T-helper 1 cell treated with Interleukin-12 subunit alpha and Interleukin-12 subunit beta and Interleukin-4 antibody, amounts not matched to agents 30 ng/mL and 1 ng/mL, for 36 hours (primary cell): ENCODE measurements around the gene KANSL3. TPM values are rescaled to one million over a fixed set of nuclear protein-coding genes. Genes with fewer than 3 reads are reported as not detected.

Experiments used
- intact Hi-C: fragments of 100-400 bp; cut with micrococcal nuclease; formaldehyde crosslinking; loops from one replicate; pipeline ENCODE4 v1.15.1; 2024
- total RNA-seq: library from RNA; stranded (reverse); gene quantifications from 2 replicates; pipeline ENCODE4 v1.2.3, GENCODE V29; 2022

KANSL3 gene
- total RNA-seq, 1 donor from 2014 or later: 66.0 TPM

DNA sequence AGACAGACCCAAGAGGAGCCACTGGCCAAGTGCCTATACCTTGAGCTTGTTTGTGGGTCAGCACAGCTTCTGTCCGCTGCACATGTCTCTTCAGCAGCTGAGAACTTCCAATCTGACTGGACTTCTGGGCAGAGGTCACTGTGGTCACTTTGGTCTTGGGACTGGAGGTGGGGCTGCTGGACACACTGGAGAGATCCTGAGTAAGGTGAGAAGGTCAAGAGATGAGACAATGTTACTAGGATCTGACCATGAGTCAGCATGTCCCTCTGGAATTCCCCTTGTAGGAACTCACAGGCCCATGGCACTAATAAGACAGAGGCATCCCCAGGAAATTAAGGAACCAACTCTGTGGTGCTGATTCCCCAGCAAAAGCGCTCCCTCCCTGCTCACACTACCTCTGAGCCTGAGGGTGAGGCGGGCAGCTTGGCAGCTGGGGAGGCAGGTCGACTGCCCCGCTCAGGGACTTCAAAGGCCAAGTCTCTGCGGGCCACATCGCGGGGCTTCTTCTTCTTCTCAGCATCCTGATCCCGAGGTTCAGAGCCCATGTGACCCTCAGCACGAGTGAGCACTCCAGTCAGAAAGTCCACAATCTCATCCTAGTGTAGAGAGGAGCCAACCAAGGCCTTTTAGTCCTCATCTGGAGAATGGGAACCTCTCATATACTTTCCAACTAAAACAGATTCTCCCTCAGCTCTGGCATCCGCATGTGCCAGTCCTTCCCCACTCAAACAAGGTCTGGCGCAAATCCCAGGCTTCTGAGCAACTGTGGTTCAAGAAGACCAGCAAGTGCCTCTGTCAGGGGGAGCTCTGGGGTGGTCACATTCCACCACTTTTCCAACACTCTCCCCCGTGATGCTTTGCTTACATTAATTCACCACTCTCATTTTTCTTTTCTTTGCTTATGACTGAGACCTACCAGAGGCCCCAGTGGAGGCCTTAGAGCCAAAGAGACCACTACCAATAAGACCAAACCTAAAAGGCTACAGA is 29.4 kb downstream of the KANSL3 start:
- intact Hi-C loops: no loop called here

DNA sequence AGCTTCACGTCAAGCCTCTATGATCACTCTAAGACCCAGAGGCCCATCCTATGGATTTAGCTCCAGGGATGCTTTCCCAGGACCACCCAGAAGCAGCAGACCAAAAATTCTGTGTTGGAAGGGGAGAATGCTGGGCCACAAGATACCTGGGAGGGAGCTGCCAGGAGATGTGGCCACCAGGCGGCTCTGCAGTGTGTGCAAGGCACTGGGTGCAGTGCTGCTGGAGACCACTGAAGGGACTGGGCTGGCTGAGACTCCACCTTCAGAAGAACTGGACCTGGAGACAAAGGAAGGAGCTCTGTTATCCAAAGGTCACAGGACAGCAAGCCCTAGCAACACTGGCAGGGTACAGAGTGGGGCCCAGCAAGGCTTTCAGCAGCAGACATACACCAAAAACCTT is 34.0 kb downstream of the KANSL3 start:
- intact Hi-C loops: no loop called here

DNA sequence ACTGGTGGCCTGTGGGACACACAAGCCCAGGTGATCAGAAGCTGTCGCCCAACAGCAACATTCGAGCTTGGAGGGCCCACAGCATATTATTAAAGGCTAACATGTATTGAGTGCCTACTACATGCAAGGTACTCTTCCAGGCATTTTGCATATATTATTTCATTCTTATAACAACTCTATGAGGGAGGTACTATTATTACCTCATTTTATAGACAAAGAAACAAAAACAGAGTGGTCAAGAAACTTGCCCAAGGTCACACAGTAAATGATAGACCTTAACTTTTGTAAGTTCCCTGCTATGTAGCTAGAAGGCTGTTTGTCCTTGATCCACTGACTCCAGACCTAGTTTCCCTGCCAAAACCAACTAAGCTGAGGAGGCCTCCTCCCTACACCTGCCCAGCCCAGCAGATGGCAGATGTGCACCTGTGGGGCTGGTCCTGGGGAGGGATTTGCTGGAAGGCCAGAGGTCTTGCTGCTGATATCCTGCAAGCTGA is 35.7 kb downstream of the KANSL3 start:
- intact Hi-C loops: no loop called here

DNA sequence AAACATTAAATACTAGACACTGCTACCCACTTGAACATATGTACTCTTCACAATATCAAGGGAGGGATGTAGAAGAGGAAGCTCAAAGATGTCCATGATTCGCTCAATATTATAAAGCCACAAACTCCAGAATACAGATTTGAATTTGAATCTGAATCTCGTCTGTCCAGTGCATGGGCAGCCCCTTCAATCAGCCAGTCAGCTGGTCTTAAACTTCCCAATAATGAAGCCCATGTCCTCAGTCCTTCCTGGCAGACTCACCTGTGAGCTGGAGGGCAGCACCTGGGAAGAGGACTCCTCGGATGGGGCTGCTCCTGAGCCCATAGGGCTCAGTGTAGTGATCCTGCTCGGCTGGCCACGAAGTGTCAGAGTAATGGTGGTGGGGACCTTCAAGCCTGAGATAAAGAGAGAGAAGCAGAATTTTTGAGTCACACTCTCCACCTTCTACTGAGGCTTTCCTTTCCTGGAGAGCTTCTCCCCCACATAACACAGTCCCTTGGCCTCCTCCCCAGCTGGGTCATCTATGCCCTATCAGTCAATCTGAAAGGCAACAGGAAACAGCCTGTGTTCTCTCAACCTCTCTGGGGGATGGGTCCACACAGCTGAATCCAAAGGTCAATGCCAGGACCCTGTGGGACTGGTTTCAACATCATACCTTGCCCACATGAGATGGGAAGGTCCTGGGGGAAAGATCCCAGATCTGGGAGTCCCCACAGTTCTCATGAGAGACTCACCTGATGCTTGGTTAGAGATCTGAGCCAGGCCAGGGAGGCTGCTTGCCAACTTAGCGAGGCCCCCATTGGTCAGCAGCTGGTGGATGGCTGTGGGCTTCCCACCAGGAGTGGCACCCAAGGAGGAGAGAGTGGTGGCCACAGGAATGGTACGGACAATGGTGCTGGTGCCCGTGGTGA is 36.5 kb downstream of the KANSL3 start:
- intact Hi-C loops: no loop called here

DNA sequence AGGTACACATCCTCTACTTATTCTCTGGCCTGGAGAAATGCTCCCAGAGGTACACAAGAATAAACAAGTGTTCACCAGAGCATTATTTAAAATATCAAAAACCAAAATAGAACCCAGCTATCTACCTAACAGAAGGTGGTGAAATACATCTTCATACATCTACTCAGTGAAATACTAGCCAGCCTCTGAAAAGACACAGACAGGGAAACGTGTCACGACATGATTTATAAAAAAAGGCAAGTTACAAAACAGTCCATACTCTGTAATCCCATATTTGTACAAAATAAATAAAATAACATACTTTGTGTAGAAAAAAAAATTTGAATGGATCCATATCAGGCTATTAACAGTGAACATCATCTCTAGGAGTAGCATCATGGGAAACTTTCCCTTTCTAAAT is 38.2 kb downstream of the KANSL3 start:
- intact Hi-C loops: no loop called here

DNA sequence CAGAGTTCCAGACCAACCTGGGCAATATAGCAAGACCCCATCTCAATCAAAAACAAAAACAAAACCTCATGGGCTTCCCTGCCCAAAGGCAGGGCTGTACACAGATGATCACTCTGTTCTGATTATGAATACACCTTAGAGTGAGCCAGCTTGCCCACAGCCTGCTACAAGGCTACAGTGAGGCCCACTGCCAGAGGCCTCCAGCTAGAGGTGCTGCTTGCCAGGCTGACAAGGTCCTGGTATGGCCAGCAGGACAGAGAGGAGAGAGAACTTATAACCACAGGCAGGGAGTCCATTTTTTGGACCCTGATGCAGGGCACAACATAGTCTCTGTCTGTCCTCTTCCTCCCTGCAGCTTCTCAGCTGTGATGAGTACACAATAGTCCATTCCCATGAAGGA is 41.5 kb downstream of the KANSL3 start:
- intact Hi-C loops: no loop called here

DNA sequence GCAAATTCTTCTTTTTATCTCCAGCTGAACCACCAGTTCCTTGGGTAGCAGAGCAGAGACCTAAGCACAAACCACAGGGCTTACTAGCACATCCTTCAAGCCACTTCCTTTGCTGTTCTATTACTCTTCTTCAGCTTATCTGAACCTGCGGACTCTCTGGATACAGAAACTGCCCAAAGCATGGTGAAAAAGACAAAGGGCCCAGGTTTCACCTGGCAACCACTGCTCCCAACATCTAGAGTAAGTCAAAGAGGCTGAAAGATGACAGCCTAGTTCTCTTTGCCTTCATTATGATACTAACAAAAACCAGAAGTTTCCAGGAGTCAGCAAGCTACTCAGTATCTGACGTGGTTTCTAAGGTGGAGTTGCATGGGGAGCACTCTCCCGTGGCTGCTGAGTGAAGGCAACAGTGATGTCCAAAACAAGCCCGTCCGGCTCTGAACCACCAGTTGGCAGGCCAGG is 43.4 kb downstream of the KANSL3 start:
- intact Hi-C loops: loop anchor here (1.0 to 5.0 kb wide), 4 partner anchors 23 to 369 kb away; partner anchors contain the start of genes CNNM4 and KANSL3

DNA sequence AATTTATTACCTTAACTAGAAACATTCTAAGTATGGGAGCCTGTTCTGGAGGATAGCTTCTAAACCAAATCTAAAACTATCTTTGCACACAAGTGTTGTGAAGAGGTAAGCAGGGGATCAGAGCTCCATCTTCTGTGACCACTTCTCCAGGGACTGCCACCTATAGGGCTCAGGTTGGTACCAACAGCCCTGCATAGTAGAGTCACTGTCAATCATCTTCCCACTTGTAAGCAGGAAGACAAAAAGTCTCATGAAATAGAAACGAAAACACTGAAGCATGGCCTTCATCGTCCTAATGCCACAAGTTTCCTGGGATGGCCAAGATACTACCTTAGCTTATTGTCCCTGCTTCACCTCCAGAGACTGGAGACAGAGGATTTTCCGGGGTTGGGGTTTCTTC is 43.8 kb downstream of the KANSL3 start:
- intact Hi-C loops: loop anchor here (1.0 to 5.0 kb wide), 4 partner anchors 23 to 369 kb away; partner anchors contain the start of genes CNNM4 and KANSL3

DNA sequence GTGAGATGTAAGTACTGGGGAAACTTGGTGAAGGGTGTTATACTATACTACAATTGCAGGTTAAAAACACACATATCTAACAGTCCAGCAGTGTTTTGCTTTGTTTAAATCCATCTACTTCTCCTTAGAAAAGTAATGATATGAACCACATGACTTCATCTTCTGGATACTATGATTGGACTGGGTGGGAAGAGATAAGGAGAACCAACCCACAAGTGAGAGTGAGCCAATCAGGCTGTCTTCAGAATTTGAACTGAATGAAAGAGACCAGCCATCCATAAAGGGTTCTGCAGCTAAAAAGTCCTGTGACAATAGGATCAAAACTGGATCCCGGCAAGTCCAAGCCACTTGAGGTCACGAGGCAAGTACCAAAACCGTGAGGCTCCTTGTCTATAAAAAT is 46.6 kb downstream of the KANSL3 start:
- intact Hi-C loops: loop anchor here (5.0 kb wide), 1 partner anchor 171 kb away; the partner anchor contains the start of gene CNNM4

DNA sequence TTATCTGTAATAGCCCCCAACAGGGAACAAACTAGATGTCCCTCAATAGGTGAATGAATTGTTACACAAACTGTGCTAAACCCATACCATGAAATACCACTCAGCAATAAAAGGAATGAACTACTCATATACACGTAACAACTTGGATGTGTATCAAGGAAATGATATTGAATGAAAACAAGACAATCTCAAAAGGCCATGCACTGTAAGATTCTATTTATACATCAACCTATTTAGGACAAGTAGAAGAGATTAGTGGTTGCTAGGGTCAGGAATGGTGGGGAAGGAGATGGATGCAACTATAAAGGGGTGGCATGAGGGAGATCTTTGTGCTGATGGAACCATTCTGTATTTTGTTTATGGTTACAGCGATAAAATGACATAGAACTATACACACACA is 47.1 kb downstream of the KANSL3 start:
- intact Hi-C loops: loop anchor here (5.0 kb wide), 1 partner anchor 171 kb away; the partner anchor contains the start of gene CNNM4

DNA sequence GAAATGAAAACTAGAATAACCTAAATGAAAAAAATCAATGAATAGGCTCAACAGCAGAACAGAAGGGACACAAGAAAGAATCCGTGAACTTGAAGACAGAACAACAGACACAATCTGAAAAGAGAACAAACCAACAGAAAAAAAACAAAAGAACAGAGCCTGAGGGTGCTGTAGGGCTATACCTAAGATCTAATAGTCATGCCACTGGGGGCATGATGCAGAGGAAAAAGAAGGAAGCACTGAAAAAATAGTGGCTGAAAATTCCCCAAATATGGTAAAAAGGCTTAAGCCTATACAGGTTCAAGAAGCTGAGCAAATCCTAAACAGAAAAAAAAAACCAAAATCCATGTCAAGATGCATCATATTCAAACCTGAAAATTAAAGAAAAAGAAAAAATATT is 50.3 kb downstream of the KANSL3 start:
- intact Hi-C loops: no loop called here

DNA sequence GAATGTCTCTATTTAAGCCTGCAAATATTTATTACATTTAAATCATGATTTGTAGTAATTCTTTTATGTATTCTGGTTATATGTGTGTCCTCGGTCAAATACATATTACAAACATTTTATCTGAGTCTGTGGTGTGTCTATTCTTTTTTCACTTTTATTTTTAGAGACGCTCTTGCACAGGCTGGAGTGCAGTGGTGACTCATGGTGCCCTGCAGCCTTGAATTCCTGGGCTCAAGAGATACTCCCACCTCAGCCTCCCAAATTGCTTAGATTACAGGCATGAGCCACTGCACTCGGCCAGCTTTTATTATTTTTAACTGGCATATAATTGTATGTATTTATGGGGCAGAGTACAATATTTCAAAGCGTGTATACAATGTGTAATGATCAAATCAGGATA is 54.1 kb downstream of the KANSL3 start:
- intact Hi-C loops: no loop called here

DNA sequence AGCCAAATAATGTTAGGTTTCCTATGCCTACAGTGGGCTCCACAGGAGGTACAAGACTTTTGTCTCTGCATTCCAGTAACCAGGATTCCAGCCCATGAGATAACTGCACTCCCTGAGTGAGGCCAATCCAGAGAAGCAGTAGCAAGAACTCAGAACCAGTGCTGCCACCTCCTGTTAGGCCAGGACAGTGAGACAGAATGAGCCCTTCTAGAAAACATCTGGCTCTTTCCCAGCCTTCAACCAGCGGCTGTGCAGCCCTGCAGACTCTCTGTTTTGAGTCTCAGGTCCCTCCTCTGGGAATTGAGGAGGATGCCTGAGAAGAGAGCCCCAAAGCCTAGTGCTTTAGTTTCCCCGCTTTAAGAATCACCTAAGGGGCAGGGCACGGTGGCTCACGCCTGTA is 57.3 kb downstream of the KANSL3 start:
- intact Hi-C loops: no loop called here

DNA sequence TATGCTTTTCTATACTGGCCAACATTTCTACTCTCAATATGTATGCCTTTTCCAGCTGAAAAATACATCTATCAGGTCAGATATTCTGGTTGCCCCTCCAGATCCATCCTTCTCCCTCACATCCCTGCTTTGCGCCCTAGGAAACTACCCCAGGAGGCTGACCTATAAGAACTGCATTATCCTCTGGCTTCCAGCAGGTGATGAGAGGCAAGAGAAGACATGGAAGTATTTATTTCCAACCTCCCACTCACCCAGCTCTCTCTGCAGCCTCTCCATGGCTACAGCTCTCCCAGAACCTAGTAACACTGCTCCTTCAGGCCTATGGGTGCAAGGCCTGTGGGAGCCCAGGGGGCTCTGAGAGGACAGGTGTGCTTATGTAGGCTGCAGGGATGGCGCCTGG is 58.7 kb downstream of the KANSL3 start:
- intact Hi-C loops: no loop called here

DNA sequence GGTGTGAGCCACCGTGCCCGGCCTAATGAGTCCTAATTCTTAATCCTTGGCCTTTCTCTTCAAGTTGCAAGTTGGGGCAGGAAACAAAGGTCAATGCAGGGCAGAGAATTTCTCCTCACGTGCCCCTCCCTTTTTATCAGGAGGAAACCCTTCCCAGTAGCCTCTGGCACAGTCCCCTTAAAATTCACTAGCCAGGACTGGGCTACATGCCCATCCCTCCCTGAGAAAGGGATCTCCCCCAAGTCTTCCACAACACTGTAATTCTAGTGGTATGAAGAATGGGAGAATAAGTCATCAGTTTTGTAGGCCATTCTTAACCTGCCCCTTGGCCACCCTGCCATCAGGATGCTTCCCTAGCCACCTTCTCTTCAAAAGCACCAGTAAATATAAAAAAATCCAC is 59.4 kb downstream of the KANSL3 start:
- intact Hi-C loops: no loop called here

DNA sequence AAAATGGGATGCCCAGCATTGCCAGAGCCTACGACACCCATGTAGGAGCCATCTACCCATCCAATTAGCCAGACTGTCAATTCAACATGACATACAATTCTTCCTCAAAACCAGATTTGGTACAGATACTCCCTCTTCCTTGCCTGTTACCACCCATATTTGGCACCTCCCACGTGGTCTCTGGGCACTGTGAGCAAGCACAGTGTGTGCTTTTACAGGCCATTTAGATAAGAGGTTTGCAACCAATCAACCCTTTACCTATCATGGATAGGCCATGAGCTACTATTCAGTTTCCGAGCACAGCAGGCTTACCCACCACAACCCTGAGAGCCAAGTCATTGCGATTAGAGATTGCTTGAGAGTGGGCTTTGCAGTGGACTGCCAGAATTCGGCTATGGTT is 60.6 kb downstream of the KANSL3 start:
- intact Hi-C loops: no loop called here

DNA sequence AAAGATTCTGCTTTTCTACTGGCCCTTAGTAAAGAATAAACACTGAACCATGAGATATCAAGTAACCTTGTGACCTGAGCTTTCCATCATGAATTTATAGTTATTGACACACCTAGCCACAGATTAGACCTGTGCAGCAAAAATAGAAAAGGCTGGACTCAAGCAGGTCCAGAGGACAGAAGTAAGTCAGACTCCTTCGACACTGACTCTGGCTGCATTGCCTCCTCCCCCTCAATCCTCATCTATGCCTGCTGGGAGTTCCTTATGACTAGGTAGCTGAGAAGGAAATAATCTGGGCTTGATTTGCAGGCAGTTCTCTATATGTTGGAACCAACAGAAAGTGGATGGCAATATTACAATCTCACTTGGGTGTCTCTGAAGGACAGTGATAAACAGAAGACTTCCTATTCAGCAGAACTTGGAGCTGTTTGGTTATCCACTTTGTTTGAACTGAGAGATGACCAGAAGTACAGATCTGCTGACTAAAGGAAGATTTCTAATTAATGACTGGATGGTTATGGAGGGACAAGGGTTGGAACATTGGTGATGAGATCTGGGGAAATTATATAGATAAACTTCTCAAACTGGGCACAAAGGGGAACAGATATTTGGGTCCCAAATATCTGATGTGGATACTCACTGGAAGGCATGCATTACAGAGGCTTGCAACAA is 62.2 kb downstream of the KANSL3 start:
- intact Hi-C loops: no loop called here

DNA sequence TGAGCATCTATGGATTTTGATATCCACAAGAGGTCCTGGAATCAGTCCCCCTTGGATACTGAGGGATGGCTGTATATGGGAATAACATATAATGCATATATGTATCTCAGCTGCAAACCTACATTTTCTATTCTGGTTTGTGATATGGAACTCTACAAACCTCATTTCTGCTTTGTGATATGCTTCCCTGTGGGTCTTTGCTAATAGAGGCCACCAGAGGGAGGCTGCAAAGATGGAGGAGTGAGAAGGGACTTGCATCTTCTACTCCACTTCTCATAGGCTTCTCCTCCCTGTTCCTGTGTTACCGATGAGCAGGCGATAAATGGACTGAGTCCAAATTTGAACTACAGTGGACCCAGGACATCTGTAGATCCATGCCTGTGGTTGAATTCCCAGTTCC is 63.7 kb downstream of the KANSL3 start:
- intact Hi-C loops: no loop called here

DNA sequence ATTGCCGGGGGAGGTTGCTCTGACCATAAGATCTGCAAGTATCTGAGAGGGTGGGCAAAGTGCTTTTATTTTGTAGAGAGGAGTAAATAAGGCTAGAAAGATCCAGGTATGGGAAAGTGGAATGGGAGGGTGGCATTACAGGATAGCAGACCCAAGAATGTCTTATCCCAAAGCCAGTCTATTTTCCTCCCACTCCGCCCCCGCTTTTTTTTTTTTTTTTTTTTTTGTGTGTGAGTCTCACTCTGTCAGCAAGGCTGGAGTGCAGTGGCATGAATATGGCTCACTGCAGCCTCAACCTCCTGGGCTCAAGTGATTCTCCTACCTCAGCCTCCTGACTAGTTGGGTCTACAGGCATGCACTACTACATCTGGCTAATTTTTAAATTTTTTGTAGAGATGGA is 70.0 kb downstream of the KANSL3 start:
- intact Hi-C loops: no loop called here

DNA sequence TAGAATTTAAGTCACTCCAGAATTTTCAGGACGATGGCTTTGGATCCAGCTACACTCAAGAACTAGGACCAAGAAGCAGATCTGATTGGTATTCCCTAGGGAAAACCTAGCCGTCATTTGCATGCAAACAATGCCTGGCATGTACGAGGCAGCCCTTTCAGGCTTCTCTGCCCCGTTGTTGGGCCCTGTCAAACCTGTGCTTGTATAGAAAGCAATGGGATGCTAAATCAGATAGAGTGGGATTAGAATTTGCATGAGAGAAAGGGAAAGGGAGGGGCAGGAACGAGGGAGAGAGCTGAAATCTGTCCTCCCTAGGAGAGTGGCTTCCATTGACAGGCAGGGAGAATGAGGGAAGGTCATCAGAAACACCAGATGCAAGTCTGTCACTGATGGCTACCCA is 73.0 kb downstream of the KANSL3 start:
- intact Hi-C loops: no loop called here

DNA sequence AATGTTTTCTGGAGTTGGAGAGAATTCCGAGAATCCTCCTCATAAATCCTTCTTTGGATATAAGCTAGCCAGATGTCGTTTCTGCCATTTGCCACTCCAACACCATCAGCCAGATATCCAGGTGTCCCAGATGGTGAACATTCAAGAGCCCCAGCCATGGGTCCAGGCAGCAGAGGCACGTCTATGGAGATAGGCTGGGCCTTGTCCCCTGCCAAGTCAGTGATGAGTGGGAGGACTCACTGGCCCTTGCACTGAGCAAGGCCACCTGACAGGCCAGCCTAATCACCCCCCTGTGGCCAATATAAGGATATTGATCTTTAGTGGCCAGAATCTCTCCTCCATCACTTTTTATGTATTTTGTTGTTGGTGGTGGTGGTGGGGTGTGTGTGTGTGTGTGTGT is 73.5 kb downstream of the KANSL3 start:
- intact Hi-C loops: no loop called here
